Measurements from ENCODE around the gene OTX2.

Gene OTX2

GRCh38 chr14:56799343-56799645, 11.0 kb downstream of the OTX2 start:
- no peak for TF ChIP-seq CTCF (IDR thresholded peaks at IDR 0.05; ENCODE audit: low read depth, low read length)
- no peak for DNase-seq (ENCODE audit: extremely low read depth, low read depth)

GRCh38 chr14:56798447-56799342, 11.6 kb downstream of the OTX2 start:
- no peak for DNase-seq (ENCODE audit: extremely low read depth, low read depth)
- no peak for TF ChIP-seq CTCF (IDR thresholded peaks at IDR 0.05; ENCODE audit: low read depth, low read length)

GRCh38 chr14:56797569-56798446, 12.5 kb downstream of the OTX2 start:
- no peak for TF ChIP-seq CTCF (IDR thresholded peaks at IDR 0.05; ENCODE audit: low read depth, low read length)
- DNase-seq (ENCODE audit: extremely low read depth, low read depth), result no peak

GRCh38 chr14:56797003-56797568, 13.2 kb downstream of the OTX2 start:
- DNase-seq (ENCODE audit: extremely low read depth, low read depth), result no peak
- no peak for TF ChIP-seq CTCF (IDR thresholded peaks at IDR 0.05; ENCODE audit: low read depth, low read length)

- no peak for DNase-seq (ENCODE audit: extremely low read depth, low read depth)
- TF ChIP-seq CTCF (IDR thresholded peaks at IDR 0.05; ENCODE audit: low read depth, low read length), result no peak
These were observed 14.0 kb downstream of the OTX2 start for GRCh38 chr14:56796259-56796658.

GRCh38 chr14:56795284-56795622, 15.0 kb downstream of the OTX2 start:
- no peak for TF ChIP-seq CTCF (IDR thresholded peaks at IDR 0.05; ENCODE audit: low read depth, low read length)
- no peak for DNase-seq (ENCODE audit: extremely low read depth, low read depth)
